ENCODE results near the gene ZBTB40.
A peak's percentile ranks its signal among the peaks of the same experiment; 100 is the strongest.

The ZBTB40 gene

GRCh38 chr1:22530715-22531114 lies 79.1 kb downstream of the ZBTB40 start:
- DNase-seq (ENCODE audit: low read depth) = no peak

GRCh38 chr1:22531251-22531650 lies 79.6 kb downstream of the ZBTB40 start:
- DNase-seq (ENCODE audit: low read depth) = no peak

- no peak for DNase-seq (ENCODE audit: low read depth)
Observed at GRCh38 chr1:22533244-22533895, 81.7 kb downstream of the ZBTB40 start.

- DNase-seq (ENCODE audit: low read depth) = no peak
Observed at GRCh38 chr1:22534951-22535350, 83.3 kb downstream of the ZBTB40 start.

- no peak for DNase-seq (ENCODE audit: low read depth)
Observed at GRCh38 chr1:22535399-22535798, 83.7 kb downstream of the ZBTB40 start.

- peak; percentile 45 for DNase-seq (ENCODE audit: low read depth)
Observed at GRCh38 chr1:22536506-22536905, 84.9 kb downstream of the ZBTB40 start.

- DNase-seq (ENCODE audit: low read depth) = no peak
Observed at GRCh38 chr1:22537441-22538139, 85.9 kb downstream of the ZBTB40 start.

- no peak for DNase-seq (ENCODE audit: low read depth)
Observed at GRCh38 chr1:22539510-22540118, 88.0 kb downstream of the ZBTB40 start.

- DNase-seq (ENCODE audit: low read depth) = no peak
Observed at GRCh38 chr1:22540337-22540736, 88.7 kb downstream of the ZBTB40 start.

- DNase-seq (ENCODE audit: low read depth) = no peak
Observed at GRCh38 chr1:22542886-22543285, 91.2 kb downstream of the ZBTB40 start.

- DNase-seq (ENCODE audit: low read depth) = no peak
Observed at GRCh38 chr1:22543679-22544078, 92.0 kb downstream of the ZBTB40 start.

GRCh38 chr1:22544606-22545005 lies 93.0 kb downstream of the ZBTB40 start:
- DNase-seq (ENCODE audit: low read depth) = no peak

- no peak for DNase-seq (ENCODE audit: low read depth)
Observed at GRCh38 chr1:22545141-22545540, 93.5 kb downstream of the ZBTB40 start.

GRCh38 chr1:22547186-22547817 lies 95.7 kb downstream of the ZBTB40 start:
- no peak for DNase-seq (ENCODE audit: low read depth)

- DNase-seq (ENCODE audit: low read depth) = no peak
Observed at GRCh38 chr1:22547818-22548462, 96.3 kb downstream of the ZBTB40 start.

GRCh38 chr1:22550021-22550420 lies 98.4 kb downstream of the ZBTB40 start:
- no peak for DNase-seq (ENCODE audit: low read depth)

GRCh38 chr1:22551591-22551990 lies 99.9 kb downstream of the ZBTB40 start:
- no peak for DNase-seq (ENCODE audit: low read depth)

- DNase-seq (ENCODE audit: low read depth) = no peak
Observed at GRCh38 chr1:22552021-22552420, 100.4 kb downstream of the ZBTB40 start.

- no peak for DNase-seq (ENCODE audit: low read depth)
Observed at GRCh38 chr1:22553104-22553880, 101.6 kb downstream of the ZBTB40 start.

- no peak for DNase-seq (ENCODE audit: low read depth)
Observed at GRCh38 chr1:22553991-22554522, 102.4 kb downstream of the ZBTB40 start.

GRCh38 chr1:22555371-22555656 lies 103.7 kb downstream of the ZBTB40 start:
- DNase-seq (ENCODE audit: low read depth) = no peak
